GM23338 (cell line): ENCODE measurements around the gene MAD1L1. TPM values are rescaled to one million over a fixed set of nuclear protein-coding genes. Genes with fewer than 3 reads are reported as not detected.

Experiments used
- ATAC-seq: fragments of 200-7000 bp; cut with Tn5 transposase; 3 replicates; pipeline ENCODE4 v1.9.1; 2020
- DNase-seq: peaks from one replicate; pipeline ENCODE4 v3.0.0-alpha.2; 2015; ENCODE audit warnings: low spot score
- H2AFZ ChIP-seq: fragments of 200-600 bp; sonication (generic); 2 replicates; pipeline ENCODE4 v1.8.0; 2016; ENCODE audit warnings: antibody characterized with exemption, mild to moderate bottlenecking, moderate library complexity
- H3F3A ChIP-seq: fragments of 200-600 bp; sonication (generic); replicated peaks from 2 replicates; pipeline ENCODE4 v1.8.0; 2017; ENCODE audit warnings: antibody characterized with exemption, mixed run types, low read depth
- H3K27ac ChIP-seq: fragments of 200-600 bp; sonication (generic); 2 replicates; pipeline ENCODE4 v1.6.1; 2016; ENCODE audit warnings: low read depth
- H3K27me3 ChIP-seq: fragments of 200-600 bp; sonication (generic); 2 replicates; pipeline ENCODE4 v1.8.0; 2016; ENCODE audit warnings: mild to moderate bottlenecking, mixed run types, moderate library complexity; ENCODE audit not compliant: insufficient read depth
- H3K36me3 ChIP-seq: fragments of 200-600 bp; sonication (generic); 2 replicates; pipeline ENCODE4 v1.8.0; 2016; ENCODE audit warnings: mild to moderate bottlenecking; ENCODE audit not compliant: insufficient read depth
- H3K4me1 ChIP-seq: fragments of 200-600 bp; sonication (generic); 2 replicates; pipeline ENCODE4 v1.8.0; 2016; ENCODE audit warnings: mild to moderate bottlenecking, moderate library complexity; ENCODE audit not compliant: insufficient read depth
- H3K4me2 ChIP-seq: fragments of 200-600 bp; sonication (generic); 2 replicates; pipeline ENCODE4 v1.7.1; 2017; ENCODE audit warnings: mixed run types
- H3K4me3 ChIP-seq: fragments of 200-600 bp; sonication (generic); 2 replicates; pipeline ENCODE4 v1.6.1; 2016; ENCODE audit warnings: mixed run types
- H3K79me2 ChIP-seq: fragments of 200-600 bp; sonication (generic); replicated peaks from 2 replicates; pipeline ENCODE4 v1.8.0; 2017; ENCODE audit warnings: mild to moderate bottlenecking; ENCODE audit not compliant: insufficient read depth
- H3K9me2 ChIP-seq: fragments of 200-600 bp; sonication (generic); 2 replicates; pipeline ENCODE4 v1.8.0; 2017; ENCODE audit not compliant: insufficient read depth
- H4K20me1 ChIP-seq: fragments of 200-600 bp; sonication (generic); replicated peaks from 2 replicates; pipeline ENCODE4 v1.8.0; 2017; ENCODE audit warnings: mild to moderate bottlenecking; ENCODE audit not compliant: insufficient read depth
- H3K27ac Mint-ChIP-seq: 2 replicates; pipeline ENCODE4 v1.8.0; 2020; ENCODE audit warnings: inconsistent platforms, mild to moderate bottlenecking, moderate library complexity, mixed read lengths
- H3K27me3 Mint-ChIP-seq: 3 replicates; pipeline ENCODE4 v1.8.0; 2022; ENCODE audit warnings: low read depth, mild to moderate bottlenecking, moderate library complexity, mixed read lengths, inconsistent platforms; ENCODE audit not compliant: insufficient read depth, poor library complexity
- H3K36me3 Mint-ChIP-seq: 3 replicates; pipeline ENCODE4 v1.8.0; 2021; ENCODE audit warnings: low read depth, mild to moderate bottlenecking, inconsistent platforms, moderate library complexity, mixed read lengths
- H3K4me1 Mint-ChIP-seq: 3 replicates; pipeline ENCODE4 v1.8.0; 2020; ENCODE audit warnings: mild to moderate bottlenecking, inconsistent platforms, mixed read lengths
- H3K4me3 Mint-ChIP-seq: 3 replicates; pipeline ENCODE4 v1.8.0; 2021; ENCODE audit warnings: moderate library complexity, mild to moderate bottlenecking, inconsistent platforms, mixed read lengths
- H3K9me3 Mint-ChIP-seq: 3 replicates; pipeline ENCODE4 v1.8.0; 2020; ENCODE audit warnings: moderate library complexity, mild to moderate bottlenecking, inconsistent platforms, mixed read lengths
- CREB1 ChIP-seq: fragments of 250-450 bp; sonication (Bioruptor Pico); IDR thresholded peaks from 2 replicates; pipeline ENCODE4 v1.5.0; 2020; ENCODE audit warnings: low read depth, mild to moderate bottlenecking, moderate library complexity
- EZH2 ChIP-seq: fragments of 200-600 bp; sonication (generic); IDR thresholded peaks from one replicate; pipeline ENCODE4 v1.8.0; 2017; ENCODE audit warnings: antibody characterized with exemption, mild to moderate bottlenecking, low read depth; ENCODE audit not compliant: unreplicated experiment
- EZH2phosphoT487 ChIP-seq: fragments of 200-600 bp; sonication (generic); IDR thresholded peaks from one replicate; pipeline ENCODE4 v1.8.1; 2018; ENCODE audit warnings: antibody characterized with exemption; ENCODE audit not compliant: unreplicated experiment
- JUNB ChIP-seq: IDR thresholded peaks from one replicate; pipeline ENCODE4 v1.6.1; 2016; ENCODE audit warnings: antibody characterized with exemption; ENCODE audit not compliant: unreplicated experiment
- NANOG ChIP-seq: IDR thresholded peaks from 2 replicates; pipeline ENCODE4 v1.6.1; 2016; ENCODE audit warnings: antibody characterized with exemption, borderline replicate concordance
- POLR2AphosphoS5 ChIP-seq: IDR thresholded peaks from 2 replicates; pipeline ENCODE4 v1.6.1; 2016; ENCODE audit warnings: antibody characterized with exemption, low read depth
- STAT1 ChIP-seq: IDR thresholded peaks from one replicate; pipeline ENCODE4 v1.6.1; 2016; ENCODE audit warnings: antibody characterized with exemption; ENCODE audit not compliant: unreplicated experiment
- ZNF114 ChIP-seq: fragments of 250-450 bp; sonication (Bioruptor Pico); IDR thresholded peaks from 2 replicates; pipeline ENCODE4 v1.5.0; 2020; ENCODE audit warnings: mild to moderate bottlenecking, moderate library complexity
- ZNF331 ChIP-seq: fragments of 250-450 bp; sonication (Bioruptor Pico); IDR thresholded peaks from 2 replicates; pipeline ENCODE4 v1.5.0; 2020; ENCODE audit warnings: low read depth, mild to moderate bottlenecking, moderate library complexity
- polyA plus RNA-seq: library from polyadenylated mRNA; unstranded; fragments of >200 nt; fragmentation: Nextera tagmentation; extraction: Ambion mirVana; gene quantifications from 2 replicates; pipeline ENCODE4 v1.2.1, GENCODE V29; 2016
- total RNA-seq: library from RNA; depleted of rRNA; stranded (reverse); fragments of >200 nt; shearing (Covaris generic); gene quantifications from 2 replicates; pipeline ENCODE4 v1.2.3, GENCODE V29; 2014
- TF ChIP-seq, protein P1 (sequence below): IDR thresholded peaks from one replicate; pipeline ENCODE4 v1.6.1; 2018; ENCODE audit warnings: antibody characterized with exemption; ENCODE audit not compliant: unreplicated experiment
- TF ChIP-seq, protein P2 (sequence below), 2 experiments: fragments of 200-600 bp in 1 of 2; sonication (generic) in 1 of 2; conservative IDR thresholded peaks; 2 replicates each; pipeline versions ENCODE4 v1.5.1 to v1.6.1; 2016 to 2017; ENCODE audit warnings: antibody characterized with exemption in 2 of 2, low read depth in 2 of 2, mild to moderate bottlenecking in 2 of 2, moderate library complexity in 1 of 2
- TF ChIP-seq, protein P3 (sequence below): IDR thresholded peaks from 2 replicates; pipeline ENCODE4 v1.6.1; 2016; ENCODE audit warnings: antibody characterized with exemption
- TF ChIP-seq, protein P4 (sequence below): fragments of 250-450 bp; sonication (Bioruptor Pico); IDR thresholded peaks from 2 replicates; pipeline ENCODE4 v1.5.0; 2020; ENCODE audit warnings: mild to moderate bottlenecking, moderate library complexity

The MAD1L1 gene
- total and polyA plus RNA-seq, 2 experiments from 2014 or later = 40.3 to 59.3 TPM

DNA sequence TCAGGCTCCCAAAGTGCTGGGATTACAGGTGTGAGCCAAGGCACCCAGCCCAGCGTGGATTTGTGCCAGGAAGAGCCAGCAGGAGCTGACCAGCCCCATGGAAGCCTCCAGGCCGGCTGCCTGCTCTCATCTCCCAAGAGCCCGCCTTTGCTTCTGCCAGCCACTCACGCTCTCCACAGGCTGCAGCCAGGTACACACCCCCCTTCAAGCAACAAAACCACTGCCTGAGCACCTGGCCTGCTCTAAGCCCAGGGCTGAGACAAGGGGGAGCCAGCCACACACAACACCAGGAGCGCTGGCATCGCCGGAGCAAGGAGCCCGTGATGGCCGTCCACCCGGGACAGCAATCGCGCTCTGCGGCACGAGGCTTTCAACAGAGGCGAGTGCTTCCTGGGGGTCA lies 34.5 kb downstream of the MAD1L1 start:
- Histone ChIP-seq H3K9me2 (no peaks in the 10 kb centered on the region), H3K27me3 (no peaks in the 10 kb centered on the region), H3K27ac (no peak overlapping the region), H4K20me1 (0 out of 2 replicates have a peak, but pooled peaks cover 6% of the 10 kb centered on the region), H3K4me1 (no peaks in the 10 kb centered on the region), H3K4me2 (no peak overlapping the region), H3K4me3 (no peak overlapping the region), H3F3A (no peaks in the 10 kb centered on the region), H2AFZ (no peak overlapping the region), H3K36me3 (peaks cover 11% of the 10 kb centered on the region), H3K79me2 (peaks cover 14% of the 10 kb centered on the region; the same call in 1 of the 2 replicates)
- no peak overlapping the region for H3K27ac Mint-ChIP-seq
- TF ChIP-seq NANOG (no peak), EZH2phosphoT487 (no peak), POLR2AphosphoS5 (no peak), ZNF331 (CRISPR knock-in tag) (no peak), ZNF114 (CRISPR knock-in tag) (no peak), CREB1 (CRISPR knock-in tag) (no peak), JUNB (no peak), EZH2 (no peak), STAT1 (no peak)
- TF ChIP-seq, protein P1, sequence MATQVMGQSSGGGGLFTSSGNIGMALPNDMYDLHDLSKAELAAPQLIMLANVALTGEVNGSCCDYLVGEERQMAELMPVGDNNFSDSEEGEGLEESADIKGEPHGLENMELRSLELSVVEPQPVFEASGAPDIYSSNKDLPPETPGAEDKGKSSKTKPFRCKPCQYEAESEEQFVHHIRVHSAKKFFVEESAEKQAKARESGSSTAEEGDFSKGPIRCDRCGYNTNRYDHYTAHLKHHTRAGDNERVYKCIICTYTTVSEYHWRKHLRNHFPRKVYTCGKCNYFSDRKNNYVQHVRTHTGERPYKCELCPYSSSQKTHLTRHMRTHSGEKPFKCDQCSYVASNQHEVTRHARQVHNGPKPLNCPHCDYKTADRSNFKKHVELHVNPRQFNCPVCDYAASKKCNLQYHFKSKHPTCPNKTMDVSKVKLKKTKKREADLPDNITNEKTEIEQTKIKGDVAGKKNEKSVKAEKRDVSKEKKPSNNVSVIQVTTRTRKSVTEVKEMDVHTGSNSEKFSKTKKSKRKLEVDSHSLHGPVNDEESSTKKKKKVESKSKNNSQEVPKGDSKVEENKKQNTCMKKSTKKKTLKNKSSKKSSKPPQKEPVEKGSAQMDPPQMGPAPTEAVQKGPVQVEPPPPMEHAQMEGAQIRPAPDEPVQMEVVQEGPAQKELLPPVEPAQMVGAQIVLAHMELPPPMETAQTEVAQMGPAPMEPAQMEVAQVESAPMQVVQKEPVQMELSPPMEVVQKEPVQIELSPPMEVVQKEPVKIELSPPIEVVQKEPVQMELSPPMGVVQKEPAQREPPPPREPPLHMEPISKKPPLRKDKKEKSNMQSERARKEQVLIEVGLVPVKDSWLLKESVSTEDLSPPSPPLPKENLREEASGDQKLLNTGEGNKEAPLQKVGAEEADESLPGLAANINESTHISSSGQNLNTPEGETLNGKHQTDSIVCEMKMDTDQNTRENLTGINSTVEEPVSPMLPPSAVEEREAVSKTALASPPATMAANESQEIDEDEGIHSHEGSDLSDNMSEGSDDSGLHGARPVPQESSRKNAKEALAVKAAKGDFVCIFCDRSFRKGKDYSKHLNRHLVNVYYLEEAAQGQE = no peak
- TF ChIP-seq, protein P2, sequence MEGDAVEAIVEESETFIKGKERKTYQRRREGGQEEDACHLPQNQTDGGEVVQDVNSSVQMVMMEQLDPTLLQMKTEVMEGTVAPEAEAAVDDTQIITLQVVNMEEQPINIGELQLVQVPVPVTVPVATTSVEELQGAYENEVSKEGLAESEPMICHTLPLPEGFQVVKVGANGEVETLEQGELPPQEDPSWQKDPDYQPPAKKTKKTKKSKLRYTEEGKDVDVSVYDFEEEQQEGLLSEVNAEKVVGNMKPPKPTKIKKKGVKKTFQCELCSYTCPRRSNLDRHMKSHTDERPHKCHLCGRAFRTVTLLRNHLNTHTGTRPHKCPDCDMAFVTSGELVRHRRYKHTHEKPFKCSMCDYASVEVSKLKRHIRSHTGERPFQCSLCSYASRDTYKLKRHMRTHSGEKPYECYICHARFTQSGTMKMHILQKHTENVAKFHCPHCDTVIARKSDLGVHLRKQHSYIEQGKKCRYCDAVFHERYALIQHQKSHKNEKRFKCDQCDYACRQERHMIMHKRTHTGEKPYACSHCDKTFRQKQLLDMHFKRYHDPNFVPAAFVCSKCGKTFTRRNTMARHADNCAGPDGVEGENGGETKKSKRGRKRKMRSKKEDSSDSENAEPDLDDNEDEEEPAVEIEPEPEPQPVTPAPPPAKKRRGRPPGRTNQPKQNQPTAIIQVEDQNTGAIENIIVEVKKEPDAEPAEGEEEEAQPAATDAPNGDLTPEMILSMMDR (conservative IDR thresholded peaks at IDR 0.05; ENCODE audit: low read depth in 2 of 2) = no peak
- TF ChIP-seq, protein P3, sequence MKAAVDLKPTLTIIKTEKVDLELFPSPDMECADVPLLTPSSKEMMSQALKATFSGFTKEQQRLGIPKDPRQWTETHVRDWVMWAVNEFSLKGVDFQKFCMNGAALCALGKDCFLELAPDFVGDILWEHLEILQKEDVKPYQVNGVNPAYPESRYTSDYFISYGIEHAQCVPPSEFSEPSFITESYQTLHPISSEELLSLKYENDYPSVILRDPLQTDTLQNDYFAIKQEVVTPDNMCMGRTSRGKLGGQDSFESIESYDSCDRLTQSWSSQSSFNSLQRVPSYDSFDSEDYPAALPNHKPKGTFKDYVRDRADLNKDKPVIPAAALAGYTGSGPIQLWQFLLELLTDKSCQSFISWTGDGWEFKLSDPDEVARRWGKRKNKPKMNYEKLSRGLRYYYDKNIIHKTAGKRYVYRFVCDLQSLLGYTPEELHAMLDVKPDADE = no peak
- TF ChIP-seq, protein P4, sequence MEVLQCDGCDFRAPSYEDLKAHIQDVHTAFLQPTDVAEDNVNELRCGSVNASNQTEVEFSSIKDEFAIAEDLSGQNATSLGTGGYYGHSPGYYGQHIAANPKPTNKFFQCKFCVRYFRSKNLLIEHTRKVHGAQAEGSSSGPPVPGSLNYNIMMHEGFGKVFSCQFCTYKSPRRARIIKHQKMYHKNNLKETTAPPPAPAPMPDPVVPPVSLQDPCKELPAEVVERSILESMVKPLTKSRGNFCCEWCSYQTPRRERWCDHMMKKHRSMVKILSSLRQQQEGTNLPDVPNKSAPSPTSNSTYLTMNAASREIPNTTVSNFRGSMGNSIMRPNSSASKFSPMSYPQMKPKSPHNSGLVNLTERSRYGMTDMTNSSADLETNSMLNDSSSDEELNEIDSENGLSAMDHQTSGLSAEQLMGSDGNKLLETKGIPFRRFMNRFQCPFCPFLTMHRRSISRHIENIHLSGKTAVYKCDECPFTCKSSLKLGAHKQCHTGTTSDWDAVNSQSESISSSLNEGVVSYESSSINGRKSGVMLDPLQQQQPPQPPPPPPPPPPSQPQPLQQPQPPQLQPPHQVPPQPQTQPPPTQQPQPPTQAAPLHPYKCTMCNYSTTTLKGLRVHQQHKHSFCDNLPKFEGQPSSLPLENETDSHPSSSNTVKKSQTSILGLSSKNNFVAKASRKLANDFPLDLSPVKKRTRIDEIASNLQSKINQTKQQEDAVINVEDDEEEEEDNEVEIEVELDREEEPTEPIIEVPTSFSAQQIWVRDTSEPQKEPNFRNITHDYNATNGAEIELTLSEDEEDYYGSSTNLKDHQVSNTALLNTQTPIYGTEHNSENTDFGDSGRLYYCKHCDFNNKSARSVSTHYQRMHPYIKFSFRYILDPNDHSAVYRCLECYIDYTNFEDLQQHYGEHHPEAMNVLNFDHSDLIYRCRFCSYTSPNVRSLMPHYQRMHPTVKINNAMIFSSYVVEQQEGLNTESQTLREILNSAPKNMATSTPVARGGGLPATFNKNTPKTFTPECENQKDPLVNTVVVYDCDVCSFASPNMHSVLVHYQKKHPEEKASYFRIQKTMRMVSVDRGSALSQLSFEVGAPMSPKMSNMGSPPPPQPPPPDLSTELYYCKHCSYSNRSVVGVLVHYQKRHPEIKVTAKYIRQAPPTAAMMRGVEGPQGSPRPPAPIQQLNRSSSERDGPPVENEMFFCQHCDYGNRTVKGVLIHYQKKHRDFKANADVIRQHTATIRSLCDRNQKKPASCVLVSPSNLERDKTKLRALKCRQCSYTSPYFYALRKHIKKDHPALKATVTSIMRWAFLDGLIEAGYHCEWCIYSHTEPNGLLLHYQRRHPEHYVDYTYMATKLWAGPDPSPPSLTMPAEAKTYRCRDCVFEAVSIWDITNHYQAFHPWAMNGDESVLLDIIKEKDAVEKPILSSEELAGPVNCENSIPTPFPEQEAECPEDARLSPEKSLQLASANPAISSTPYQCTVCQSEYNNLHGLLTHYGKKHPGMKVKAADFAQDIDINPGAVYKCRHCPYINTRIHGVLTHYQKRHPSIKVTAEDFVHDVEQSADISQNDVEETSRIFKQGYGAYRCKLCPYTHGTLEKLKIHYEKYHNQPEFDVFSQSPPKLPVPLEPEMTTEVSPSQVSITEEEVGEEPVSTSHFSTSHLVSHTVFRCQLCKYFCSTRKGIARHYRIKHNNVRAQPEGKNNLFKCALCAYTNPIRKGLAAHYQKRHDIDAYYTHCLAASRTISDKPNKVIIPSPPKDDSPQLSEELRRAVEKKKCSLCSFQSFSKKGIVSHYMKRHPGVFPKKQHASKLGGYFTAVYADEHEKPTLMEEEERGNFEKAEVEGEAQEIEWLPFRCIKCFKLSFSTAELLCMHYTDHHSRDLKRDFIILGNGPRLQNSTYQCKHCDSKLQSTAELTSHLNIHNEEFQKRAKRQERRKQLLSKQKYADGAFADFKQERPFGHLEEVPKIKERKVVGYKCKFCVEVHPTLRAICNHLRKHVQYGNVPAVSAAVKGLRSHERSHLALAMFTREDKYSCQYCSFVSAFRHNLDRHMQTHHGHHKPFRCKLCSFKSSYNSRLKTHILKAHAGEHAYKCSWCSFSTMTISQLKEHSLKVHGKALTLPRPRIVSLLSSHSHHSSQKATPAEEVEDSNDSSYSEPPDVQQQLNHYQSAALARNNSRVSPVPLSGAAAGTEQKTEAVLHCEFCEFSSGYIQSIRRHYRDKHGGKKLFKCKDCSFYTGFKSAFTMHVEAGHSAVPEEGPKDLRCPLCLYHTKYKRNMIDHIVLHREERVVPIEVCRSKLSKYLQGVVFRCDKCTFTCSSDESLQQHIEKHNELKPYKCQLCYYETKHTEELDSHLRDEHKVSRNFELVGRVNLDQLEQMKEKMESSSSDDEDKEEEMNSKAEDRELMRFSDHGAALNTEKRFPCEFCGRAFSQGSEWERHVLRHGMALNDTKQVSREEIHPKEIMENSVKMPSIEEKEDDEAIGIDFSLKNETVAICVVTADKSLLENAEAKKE (CRISPR knock-in tag) = no peak
- peak; percentile 18; the same call in 1 of the 3 replicates for ATAC-seq
- no peak for DNase-seq
- peaks cover 8% of the 10 kb centered on the region; the same call in 2 of the 3 replicates for H3K9me3 Mint-ChIP-seq
- H3K4me1 Mint-ChIP-seq = no peaks in the 10 kb centered on the region
- peaks cover 53% of the 10 kb centered on the region for H3K36me3 Mint-ChIP-seq
- H3K4me3 Mint-ChIP-seq = no peak overlapping the region
- peaks cover 9% of the 10 kb centered on the region for H3K27me3 Mint-ChIP-seq
